Heart left ventricle (tissue), 13 donors: ENCODE measurements around the gene ARHGAP31.

Experiments
- CTCF ChIP-seq, 12 donors: fragments of 200-600 bp; sonication (generic) in 4 of 12; IDR thresholded peaks; one replicate each; pipeline versions ENCODE4 v1.5.0 to v1.8.0; 2018 to 2022; ENCODE audit warnings: antibody characterized with exemption in 12 of 12, mild to moderate bottlenecking in 5 of 12
- POLR2A ChIP-seq, 2 donors: fragments of 450-650 bp; IDR thresholded peaks; one replicate each; pipeline ENCODE4 v1.6.1; 2017; ENCODE audit warnings: antibody characterized with exemption in 2 of 2, mild to moderate bottlenecking in 2 of 2, moderate library complexity in 2 of 2
- donor health status: ischemic (EF 13 %, LVEDD 7.1; RV severe dilation, severe dysfunction).
- donor health status: DM: no; HTN: yes; CAD: no.
- donor health status: DM: no; HTN: no; CAD: no.
- donor health status: ischemic (EF 25% LVEDD 6.9; RV normal size, moderate dysfunction).
- donor health status: ischemic (EF 25% LVEDD 5.7; RV mildly dilated, moderate dysfunction).
- donor health status: ischemic (EF 35%, LVEDD 5.7; RV mildly dilated, moderate dysfunction).
- donor health status: nonischemic (EF 11% LVEDD 7.7; RV severe dilation, severe dysfunction).
- donor health status: DM: yes; HTN: yes; CAD: no.
- donor health status: PGD.
- donor health status: ischemic (EF 29% LVEDD 5.4; RV normal size, mild dysfunction).
- donor health status: nonischemic (EF 23%, LVEDD 6.1; RV moderate dilation, normal function).

- TF ChIP-seq CTCF (IDR thresholded peaks at IDR 0.05), result no peak
- no peak for TF ChIP-seq POLR2A (IDR thresholded peaks at IDR 0.05)
These were observed 102.7 kb downstream of the ARHGAP31 start for GRCh38 chr3:119396870-119397269.
